Nephron (organoid): ENCODE measurements around the gene SIPA1L3.
A peak's percentile ranks its signal among the peaks of the same experiment; 100 is the strongest.

ENCODE experiments used
- H3K27ac Mint-ChIP-seq, 3 experiments: 2 replicates each; pipeline ENCODE4 v1.8.0; 2020; ENCODE audit warnings: mixed read lengths in 3 of 3, mild to moderate bottlenecking in 2 of 3, moderate library complexity in 1 of 3
- H3K27me3 Mint-ChIP-seq: 2 replicates; pipeline ENCODE4 v1.8.0; 2021; ENCODE audit warnings: low read depth, mild to moderate bottlenecking, moderate library complexity, mixed read lengths
- H3K36me3 Mint-ChIP-seq: 2 replicates; pipeline ENCODE4 v1.8.0; 2020; ENCODE audit warnings: low read depth, mixed read lengths
- H3K4me1 Mint-ChIP-seq: 2 replicates; pipeline ENCODE4 v1.8.0; 2020; ENCODE audit warnings: mixed read lengths
- H3K4me3 Mint-ChIP-seq, 3 experiments: 2 replicates each; pipeline ENCODE4 v1.8.0; 2020; ENCODE audit warnings: mild to moderate bottlenecking in 3 of 3, mixed read lengths in 3 of 3, moderate library complexity in 2 of 3
- H3K9me3 Mint-ChIP-seq: 2 replicates; pipeline ENCODE4 v1.8.0; 2020; ENCODE audit warnings: mixed read lengths
- TF ChIP-seq, protein P1 (sequence below), 3 experiments: fragments of 200-600 bp; sonication (generic); IDR thresholded peaks; one replicate each; pipeline ENCODE4 v1.5.0; 2021; ENCODE audit warnings: antibody characterized with exemption in 3 of 3; ENCODE audit not compliant: unreplicated experiment in 3 of 3

The SIPA1L3 gene

DNA sequence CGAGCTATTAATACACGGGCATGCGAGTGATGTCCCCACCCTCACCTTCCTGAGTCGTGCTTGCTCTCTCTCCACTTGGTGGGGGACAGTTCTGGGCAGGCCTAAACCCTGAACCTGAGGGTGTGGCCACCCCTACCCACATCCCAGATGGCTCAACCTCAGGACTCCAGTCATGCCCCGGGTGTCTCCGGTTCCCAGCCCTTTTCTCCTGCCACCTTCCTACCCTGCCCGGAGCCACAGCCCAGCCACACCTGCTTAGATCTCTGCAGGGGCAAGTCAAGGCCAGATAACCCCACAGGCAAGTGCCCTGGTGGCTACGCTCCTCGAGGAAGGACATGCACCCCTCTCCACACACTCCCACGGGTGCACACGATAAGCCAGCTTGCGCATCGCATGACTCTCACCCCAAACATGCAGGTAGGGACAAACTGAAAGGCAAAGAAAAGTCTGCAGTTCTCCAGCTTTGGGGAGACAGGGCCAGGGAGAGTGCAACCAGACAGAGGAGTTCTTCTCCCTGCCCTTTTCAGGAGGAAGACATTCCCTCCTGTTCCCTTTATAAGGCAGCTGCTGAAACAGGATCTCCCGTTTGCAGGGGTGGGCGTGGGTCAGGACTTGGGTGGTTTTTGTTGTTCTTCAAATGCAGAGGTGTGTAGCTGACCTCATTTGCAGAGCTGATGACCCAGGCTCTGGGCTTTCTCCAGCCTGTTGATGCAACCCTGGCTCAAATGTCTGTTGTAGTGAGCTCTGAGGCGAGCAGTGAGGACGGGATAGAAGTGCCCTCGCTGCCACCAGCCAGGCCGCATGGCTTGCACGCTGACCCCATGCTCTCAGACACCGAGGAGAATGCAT is 228.4 kb downstream of the SIPA1L3 start:
- H3K27ac Mint-ChIP-seq: no peak overlapping the region
- TF ChIP-seq, protein P1, sequence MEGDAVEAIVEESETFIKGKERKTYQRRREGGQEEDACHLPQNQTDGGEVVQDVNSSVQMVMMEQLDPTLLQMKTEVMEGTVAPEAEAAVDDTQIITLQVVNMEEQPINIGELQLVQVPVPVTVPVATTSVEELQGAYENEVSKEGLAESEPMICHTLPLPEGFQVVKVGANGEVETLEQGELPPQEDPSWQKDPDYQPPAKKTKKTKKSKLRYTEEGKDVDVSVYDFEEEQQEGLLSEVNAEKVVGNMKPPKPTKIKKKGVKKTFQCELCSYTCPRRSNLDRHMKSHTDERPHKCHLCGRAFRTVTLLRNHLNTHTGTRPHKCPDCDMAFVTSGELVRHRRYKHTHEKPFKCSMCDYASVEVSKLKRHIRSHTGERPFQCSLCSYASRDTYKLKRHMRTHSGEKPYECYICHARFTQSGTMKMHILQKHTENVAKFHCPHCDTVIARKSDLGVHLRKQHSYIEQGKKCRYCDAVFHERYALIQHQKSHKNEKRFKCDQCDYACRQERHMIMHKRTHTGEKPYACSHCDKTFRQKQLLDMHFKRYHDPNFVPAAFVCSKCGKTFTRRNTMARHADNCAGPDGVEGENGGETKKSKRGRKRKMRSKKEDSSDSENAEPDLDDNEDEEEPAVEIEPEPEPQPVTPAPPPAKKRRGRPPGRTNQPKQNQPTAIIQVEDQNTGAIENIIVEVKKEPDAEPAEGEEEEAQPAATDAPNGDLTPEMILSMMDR (IDR thresholded peaks at IDR 0.05; ENCODE audit: unreplicated experiment in 3 of 3): no peak
- no peaks in the 10 kb centered on the region for H3K9me3 Mint-ChIP-seq
- peaks cover 15% of the 10 kb centered on the region for H3K4me1 Mint-ChIP-seq
- H3K27me3 Mint-ChIP-seq: no peaks in the 10 kb centered on the region
- peaks cover 15% of the 10 kb centered on the region for H3K36me3 Mint-ChIP-seq
- H3K4me3 Mint-ChIP-seq: no peak overlapping the region

DNA sequence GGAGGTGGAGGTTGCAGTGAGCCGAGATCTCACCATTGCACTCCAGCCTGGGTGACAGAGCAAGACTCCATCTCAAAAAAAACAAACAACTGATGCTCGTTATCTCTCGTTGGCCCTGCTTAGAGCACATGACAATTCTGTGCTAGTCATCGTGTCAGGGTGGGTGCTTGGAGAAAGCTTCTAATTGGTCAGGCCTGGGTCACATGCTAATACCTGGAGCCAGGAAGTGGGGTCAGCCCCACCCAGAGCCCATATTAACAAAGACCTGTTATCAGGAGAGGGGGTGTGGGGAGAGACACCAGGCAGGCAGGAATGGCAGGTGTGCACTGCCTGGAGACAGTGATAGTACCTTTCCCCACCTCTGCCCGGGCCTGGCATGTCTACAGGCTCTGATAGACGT is 232.1 kb downstream of the SIPA1L3 start:
- TF ChIP-seq, protein P1 (IDR thresholded peaks at IDR 0.05; ENCODE audit: unreplicated experiment in 3 of 3): no peak
- peaks cover 8% of the 10 kb centered on the region for H3K36me3 Mint-ChIP-seq
- peaks cover 11% of the 10 kb centered on the region for H3K4me1 Mint-ChIP-seq

DNA sequence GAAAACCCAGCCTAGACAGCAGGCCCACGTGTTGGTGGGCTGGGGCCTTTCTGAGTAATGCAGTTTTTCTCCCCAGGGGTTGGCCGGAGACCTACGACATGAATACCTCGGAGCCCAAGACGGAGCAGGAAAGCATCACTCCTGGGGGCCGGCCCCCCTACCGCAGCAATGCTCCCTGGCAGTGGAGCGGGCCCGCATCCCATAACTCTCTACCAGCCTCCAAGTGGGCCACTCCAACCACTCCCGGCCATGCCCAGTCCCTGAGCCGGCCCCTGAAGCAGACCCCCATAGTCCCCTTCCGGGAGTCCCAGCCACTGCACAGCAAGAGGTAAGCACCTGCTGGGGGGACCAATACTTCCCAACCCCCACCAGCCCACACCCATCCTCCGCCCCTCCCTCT is 234.1 kb downstream of the SIPA1L3 start:
- TF ChIP-seq, protein P1 (IDR thresholded peaks at IDR 0.05; ENCODE audit: unreplicated experiment in 3 of 3): no peak
- Mint-ChIP-seq H3K27ac (no peak overlapping the region), H3K27me3 (no peaks in the 10 kb centered on the region), H3K9me3 (no peaks in the 10 kb centered on the region), H3K36me3 (peaks cover 15% of the 10 kb centered on the region), H3K4me1 (no peaks in the 10 kb centered on the region), H3K4me3 (no peak overlapping the region)

More for the DNA sequence above, 232.1 kb downstream of the SIPA1L3 start:
- no peaks in the 10 kb centered on the region for H3K27me3 Mint-ChIP-seq
- no peak overlapping the region for H3K27ac Mint-ChIP-seq
- no peak overlapping the region for H3K4me3 Mint-ChIP-seq
- H3K9me3 Mint-ChIP-seq: no peaks in the 10 kb centered on the region

DNA sequence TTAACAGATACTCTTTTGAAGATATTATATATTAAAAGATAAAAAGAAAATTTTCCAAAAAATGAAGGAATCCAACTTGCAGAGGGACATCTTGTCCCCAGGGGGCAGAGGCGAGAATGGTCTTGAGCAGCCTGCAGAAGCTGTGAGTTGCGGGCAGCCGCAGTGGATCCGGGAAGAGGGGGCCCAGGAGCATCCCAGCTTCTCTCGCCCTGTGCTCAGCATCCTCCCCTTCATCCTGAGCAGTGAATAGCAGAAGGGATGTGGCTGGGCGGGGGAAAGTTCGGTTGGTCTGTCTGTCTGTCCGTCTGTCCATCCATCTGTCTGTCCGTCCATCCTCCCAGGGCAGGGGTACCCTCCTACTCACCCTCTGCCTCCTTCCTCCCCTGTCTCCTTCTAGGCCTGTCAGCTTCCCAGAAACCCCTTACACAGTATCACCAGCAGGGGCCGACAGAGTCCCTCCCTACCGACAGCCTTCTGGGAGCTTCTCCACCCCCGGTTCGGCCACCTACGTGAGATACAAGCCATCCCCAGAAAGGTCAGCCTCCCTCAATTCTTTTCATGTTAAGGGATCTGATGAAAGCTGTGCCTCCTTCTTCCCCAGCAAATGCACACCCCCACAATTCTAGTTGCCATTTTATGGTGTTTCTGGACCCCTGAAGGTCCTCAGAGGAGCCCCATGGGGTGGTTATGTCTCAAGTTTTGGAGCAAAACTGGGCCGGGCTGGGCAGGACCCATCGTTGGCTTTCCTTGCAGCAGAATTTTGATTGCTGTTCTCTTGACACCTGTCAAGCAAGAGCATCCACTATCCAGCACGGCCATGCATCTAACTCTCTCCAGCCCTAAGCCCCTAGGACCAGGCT is 235.4 kb downstream of the SIPA1L3 start:
- no peaks in the 10 kb centered on the region for H3K9me3 Mint-ChIP-seq
- peaks cover 15% of the 10 kb centered on the region for H3K36me3 Mint-ChIP-seq
- no peak overlapping the region for H3K27ac Mint-ChIP-seq
- no peaks in the 10 kb centered on the region for H3K4me1 Mint-ChIP-seq
- TF ChIP-seq, protein P1 (IDR thresholded peaks at IDR 0.05; ENCODE audit: unreplicated experiment in 3 of 3): peak; percentile 64 to 69 (median 65)
- no peaks in the 10 kb centered on the region for H3K27me3 Mint-ChIP-seq
- no peak overlapping the region for H3K4me3 Mint-ChIP-seq

DNA sequence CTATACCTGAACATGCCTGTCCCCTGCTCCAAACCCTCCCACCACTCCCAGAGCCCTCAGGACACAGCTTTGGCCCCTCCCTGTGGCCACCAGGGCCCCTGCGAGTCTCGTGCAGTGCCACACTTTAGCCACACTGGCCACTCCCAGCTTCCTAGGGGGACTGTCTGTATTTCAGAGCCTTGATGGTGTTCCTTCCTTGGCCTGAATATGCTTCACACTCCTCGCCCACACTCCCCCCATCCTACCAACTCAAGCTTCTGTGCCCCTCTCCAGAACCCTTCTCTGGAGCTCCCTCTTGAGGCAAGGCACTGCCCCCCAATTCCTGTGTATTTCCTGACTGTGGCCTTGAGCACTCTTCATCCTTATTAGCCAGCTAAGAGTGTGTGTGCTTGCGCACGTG is 236.8 kb downstream of the SIPA1L3 start:
- H3K36me3 Mint-ChIP-seq: peaks cover 15% of the 10 kb centered on the region

More for the DNA sequence above, 236.8 kb downstream of the SIPA1L3 start:
- H3K27me3 Mint-ChIP-seq: no peaks in the 10 kb centered on the region
- H3K4me3 Mint-ChIP-seq: no peak overlapping the region
- TF ChIP-seq, protein P1 (IDR thresholded peaks at IDR 0.05; ENCODE audit: unreplicated experiment in 3 of 3): no peak
- H3K27ac Mint-ChIP-seq: no peak overlapping the region
- H3K4me1 Mint-ChIP-seq: no peaks in the 10 kb centered on the region
- H3K9me3 Mint-ChIP-seq: no peaks in the 10 kb centered on the region
